ENCODE results near the gene HMGCL. TPM values are rescaled to one million over a fixed set of nuclear protein-coding genes. Genes with fewer than 3 reads are reported as not detected.

The HMGCL gene
- total and polyA plus RNA-seq, 2 of the 13 experiments (the other 11 are each of a cell fraction or from before 2014, with no cell fraction given): 21.3 to 41.4 TPM

- TF ChIP-seq, protein P1, sequence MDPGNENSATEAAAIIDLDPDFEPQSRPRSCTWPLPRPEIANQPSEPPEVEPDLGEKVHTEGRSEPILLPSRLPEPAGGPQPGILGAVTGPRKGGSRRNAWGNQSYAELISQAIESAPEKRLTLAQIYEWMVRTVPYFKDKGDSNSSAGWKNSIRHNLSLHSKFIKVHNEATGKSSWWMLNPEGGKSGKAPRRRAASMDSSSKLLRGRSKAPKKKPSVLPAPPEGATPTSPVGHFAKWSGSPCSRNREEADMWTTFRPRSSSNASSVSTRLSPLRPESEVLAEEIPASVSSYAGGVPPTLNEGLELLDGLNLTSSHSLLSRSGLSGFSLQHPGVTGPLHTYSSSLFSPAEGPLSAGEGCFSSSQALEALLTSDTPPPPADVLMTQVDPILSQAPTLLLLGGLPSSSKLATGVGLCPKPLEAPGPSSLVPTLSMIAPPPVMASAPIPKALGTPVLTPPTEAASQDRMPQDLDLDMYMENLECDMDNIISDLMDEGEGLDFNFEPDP (CRISPR knock-in tag; conservative IDR thresholded peaks at IDR 0.05): no peak
- TF ChIP-seq ATF7 (IDR thresholded peaks at IDR 0.05) (peak; percentile 92), ATF7 (CRISPR knock-in tag; IDR thresholded peaks at IDR 0.05) (peak; percentile 91), ZNF331 (CRISPR knock-in tag; IDR thresholded peaks at IDR 0.05) (peak; percentile 19; the same call in 1 of the 2 replicates), HOMEZ (CRISPR knock-in tag; IDR thresholded peaks at IDR 0.05; ENCODE audit: low read depth) (no peak), NCOA5 (CRISPR knock-in tag; IDR thresholded peaks at IDR 0.05) (no peak), ARNT2 (CRISPR knock-in tag; IDR thresholded peaks at IDR 0.05; ENCODE audit: low read depth) (no peak), TSC22D2 (CRISPR knock-in tag; IDR thresholded peaks at IDR 0.05; ENCODE audit: borderline replicate concordance) (no peak), NFYB (CRISPR knock-in tag; IDR thresholded peaks at IDR 0.05) (no peak), ZZZ3 (CRISPR knock-in tag; IDR thresholded peaks at IDR 0.05; ENCODE audit: borderline replicate concordance) (no peak), ZNF687 (CRISPR knock-in tag; IDR thresholded peaks at IDR 0.05) (peak; percentile 63), ZFAT (CRISPR knock-in tag; conservative IDR thresholded peaks at IDR 0.05) (no peak), CENPBD1 (CRISPR knock-in tag; IDR thresholded peaks at IDR 0.05; ENCODE audit: borderline replicate concordance, low read depth) (no peak), ERF (CRISPR knock-in tag; IDR thresholded peaks at IDR 0.05) (peak; percentile 55; the same call in 1 of the 2 replicates), YY1 (IDR thresholded peaks at IDR 0.05; ENCODE audit: insufficient read depth, insufficient replicate concordance, low read depth, low read length) (peak; percentile 25), ZNF75D (CRISPR knock-in tag; IDR thresholded peaks at IDR 0.05; ENCODE audit: borderline replicate concordance) (no peak)
- TF ChIP-seq, protein P2, sequence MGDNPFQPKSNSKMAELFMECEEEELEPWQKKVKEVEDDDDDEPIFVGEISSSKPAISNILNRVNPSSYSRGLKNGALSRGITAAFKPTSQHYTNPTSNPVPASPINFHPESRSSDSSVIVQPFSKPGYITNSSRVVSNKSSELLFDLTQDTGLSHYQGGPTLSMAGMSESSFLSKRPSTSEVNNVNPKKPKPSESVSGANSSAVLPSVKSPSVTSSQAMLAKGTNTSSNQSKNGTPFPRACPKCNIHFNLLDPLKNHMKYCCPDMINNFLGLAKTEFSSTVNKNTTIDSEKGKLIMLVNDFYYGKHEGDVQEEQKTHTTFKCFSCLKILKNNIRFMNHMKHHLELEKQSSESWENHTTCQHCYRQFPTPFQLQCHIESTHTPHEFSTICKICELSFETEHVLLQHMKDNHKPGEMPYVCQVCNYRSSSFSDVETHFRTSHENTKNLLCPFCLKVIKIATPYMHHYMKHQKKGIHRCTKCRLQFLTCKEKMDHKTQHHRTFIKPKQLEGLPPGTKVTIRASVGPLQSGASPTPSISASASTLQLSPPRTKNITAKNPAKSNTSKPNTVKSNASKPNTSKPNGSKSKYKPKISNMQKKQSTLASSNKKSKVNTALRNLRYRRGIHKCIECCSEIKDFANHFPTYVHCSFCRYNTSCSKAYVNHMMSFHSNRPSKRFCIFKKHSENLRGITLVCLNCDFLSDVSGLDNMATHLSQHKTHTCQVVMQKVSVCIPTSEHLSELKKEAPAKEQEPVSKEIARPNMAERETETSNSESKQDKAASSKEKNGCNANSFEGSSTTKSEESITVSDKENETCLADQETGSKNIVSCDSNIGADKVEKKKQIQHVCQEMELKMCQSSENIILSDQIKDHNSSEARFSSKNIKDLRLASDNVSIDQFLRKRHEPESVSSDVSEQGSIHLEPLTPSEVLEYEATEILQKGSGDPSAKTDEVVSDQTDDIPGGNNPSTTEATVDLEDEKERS (CRISPR knock-in tag; IDR thresholded peaks at IDR 0.05): 0 out of 2 replicates have a peak, but pooled peaks have one; percentile 24
Observed at GRCh38 chr1:23809751-23810171, 15.5 kb downstream of the HMGCL start (continued).
